HL-60 (cell line): ENCODE results near the gene MAJIN.

Experiments used
- DNase-seq, 2 experiments: peaks; one replicate each; pipeline ENCODE4 v3.0.0-alpha.2; 2010 to 2020; ENCODE audit warnings: low read depth in 1 of 2, low spot score in 1 of 2
- H3K27ac ChIP-seq: fragments of 250-450 bp; sonication (Bioruptor Pico); replicated peaks from 2 replicates; pipeline ENCODE4 v1.5.1; 2020; ENCODE audit warnings: mild to moderate bottlenecking, moderate library complexity
- H3K27me3 ChIP-seq: fragments of 250-450 bp; sonication (Bioruptor Pico); 2 replicates; pipeline ENCODE4 v1.5.1; 2021; ENCODE audit warnings: mild to moderate bottlenecking, moderate library complexity; ENCODE audit not compliant: insufficient read depth, poor library complexity, severe bottlenecking
- H3K4me3 ChIP-seq: replicated peaks from 2 replicates; pipeline ENCODE4 v1.5.1; 2011; ENCODE audit warnings: mild to moderate bottlenecking, control low read depth, low read length; ENCODE audit not compliant: insufficient read depth
- GABPA ChIP-seq: IDR thresholded peaks from 2 replicates; pipeline ENCODE4 v1.6.1; 2012; ENCODE audit warnings: low read depth
- POLR2AphosphoS5 ChIP-seq: IDR thresholded peaks from 2 replicates; pipeline ENCODE4 v1.6.1; 2012; ENCODE audit warnings: low read depth
- SPI1 ChIP-seq: IDR thresholded peaks from 2 replicates; pipeline ENCODE4 v1.6.1; 2012; ENCODE audit warnings: low read depth, mild to moderate bottlenecking, borderline replicate concordance
- TF ChIP-seq, protein P1 (sequence below): IDR thresholded peaks from one replicate; pipeline ENCODE4 v1.5.1; 2011; ENCODE audit warnings: low read length, control low read depth, inconsistent platforms; ENCODE audit not compliant: insufficient read depth
- TF ChIP-seq, protein P2 (sequence below): IDR thresholded peaks from 2 replicates; pipeline ENCODE4 v1.6.1; 2012; ENCODE audit warnings: low read depth; ENCODE audit not compliant: insufficient replicate concordance

The MAJIN gene

DNA sequence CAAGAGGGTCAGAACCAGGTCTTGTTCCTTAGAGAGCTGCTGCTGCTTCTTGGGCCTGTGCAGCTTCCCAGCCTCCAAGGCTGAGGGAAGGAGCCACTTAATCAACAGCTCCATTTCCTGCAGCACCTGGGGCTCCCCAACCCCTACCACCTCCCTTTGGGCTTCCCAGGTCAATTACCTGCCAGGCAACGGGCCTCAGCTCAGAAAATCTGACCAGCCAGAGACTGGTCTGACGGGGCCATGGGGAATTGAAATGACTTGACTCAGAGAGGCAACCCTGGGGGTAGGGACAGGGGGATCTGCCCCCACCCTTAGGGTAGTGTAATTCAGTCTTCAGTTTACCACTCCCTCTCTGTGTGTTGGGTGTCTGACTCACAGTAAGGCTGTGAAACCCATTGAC, 4.7 kb upstream of the MAJIN start:
- Histone ChIP-seq H3K27ac (no peak overlapping the region), H3K27me3 (peaks cover 7% of the 10 kb centered on the region), H3K4me3 (no peak overlapping the region)
- no peak for TF ChIP-seq GABPA
- TF ChIP-seq, protein P1, sequence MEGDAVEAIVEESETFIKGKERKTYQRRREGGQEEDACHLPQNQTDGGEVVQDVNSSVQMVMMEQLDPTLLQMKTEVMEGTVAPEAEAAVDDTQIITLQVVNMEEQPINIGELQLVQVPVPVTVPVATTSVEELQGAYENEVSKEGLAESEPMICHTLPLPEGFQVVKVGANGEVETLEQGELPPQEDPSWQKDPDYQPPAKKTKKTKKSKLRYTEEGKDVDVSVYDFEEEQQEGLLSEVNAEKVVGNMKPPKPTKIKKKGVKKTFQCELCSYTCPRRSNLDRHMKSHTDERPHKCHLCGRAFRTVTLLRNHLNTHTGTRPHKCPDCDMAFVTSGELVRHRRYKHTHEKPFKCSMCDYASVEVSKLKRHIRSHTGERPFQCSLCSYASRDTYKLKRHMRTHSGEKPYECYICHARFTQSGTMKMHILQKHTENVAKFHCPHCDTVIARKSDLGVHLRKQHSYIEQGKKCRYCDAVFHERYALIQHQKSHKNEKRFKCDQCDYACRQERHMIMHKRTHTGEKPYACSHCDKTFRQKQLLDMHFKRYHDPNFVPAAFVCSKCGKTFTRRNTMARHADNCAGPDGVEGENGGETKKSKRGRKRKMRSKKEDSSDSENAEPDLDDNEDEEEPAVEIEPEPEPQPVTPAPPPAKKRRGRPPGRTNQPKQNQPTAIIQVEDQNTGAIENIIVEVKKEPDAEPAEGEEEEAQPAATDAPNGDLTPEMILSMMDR, result no peak
- no peak for TF ChIP-seq SPI1
- TF ChIP-seq, protein P2, sequence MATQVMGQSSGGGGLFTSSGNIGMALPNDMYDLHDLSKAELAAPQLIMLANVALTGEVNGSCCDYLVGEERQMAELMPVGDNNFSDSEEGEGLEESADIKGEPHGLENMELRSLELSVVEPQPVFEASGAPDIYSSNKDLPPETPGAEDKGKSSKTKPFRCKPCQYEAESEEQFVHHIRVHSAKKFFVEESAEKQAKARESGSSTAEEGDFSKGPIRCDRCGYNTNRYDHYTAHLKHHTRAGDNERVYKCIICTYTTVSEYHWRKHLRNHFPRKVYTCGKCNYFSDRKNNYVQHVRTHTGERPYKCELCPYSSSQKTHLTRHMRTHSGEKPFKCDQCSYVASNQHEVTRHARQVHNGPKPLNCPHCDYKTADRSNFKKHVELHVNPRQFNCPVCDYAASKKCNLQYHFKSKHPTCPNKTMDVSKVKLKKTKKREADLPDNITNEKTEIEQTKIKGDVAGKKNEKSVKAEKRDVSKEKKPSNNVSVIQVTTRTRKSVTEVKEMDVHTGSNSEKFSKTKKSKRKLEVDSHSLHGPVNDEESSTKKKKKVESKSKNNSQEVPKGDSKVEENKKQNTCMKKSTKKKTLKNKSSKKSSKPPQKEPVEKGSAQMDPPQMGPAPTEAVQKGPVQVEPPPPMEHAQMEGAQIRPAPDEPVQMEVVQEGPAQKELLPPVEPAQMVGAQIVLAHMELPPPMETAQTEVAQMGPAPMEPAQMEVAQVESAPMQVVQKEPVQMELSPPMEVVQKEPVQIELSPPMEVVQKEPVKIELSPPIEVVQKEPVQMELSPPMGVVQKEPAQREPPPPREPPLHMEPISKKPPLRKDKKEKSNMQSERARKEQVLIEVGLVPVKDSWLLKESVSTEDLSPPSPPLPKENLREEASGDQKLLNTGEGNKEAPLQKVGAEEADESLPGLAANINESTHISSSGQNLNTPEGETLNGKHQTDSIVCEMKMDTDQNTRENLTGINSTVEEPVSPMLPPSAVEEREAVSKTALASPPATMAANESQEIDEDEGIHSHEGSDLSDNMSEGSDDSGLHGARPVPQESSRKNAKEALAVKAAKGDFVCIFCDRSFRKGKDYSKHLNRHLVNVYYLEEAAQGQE, result no peak
- no peak for TF ChIP-seq POLR2AphosphoS5
- no peak for DNase-seq

DNA sequence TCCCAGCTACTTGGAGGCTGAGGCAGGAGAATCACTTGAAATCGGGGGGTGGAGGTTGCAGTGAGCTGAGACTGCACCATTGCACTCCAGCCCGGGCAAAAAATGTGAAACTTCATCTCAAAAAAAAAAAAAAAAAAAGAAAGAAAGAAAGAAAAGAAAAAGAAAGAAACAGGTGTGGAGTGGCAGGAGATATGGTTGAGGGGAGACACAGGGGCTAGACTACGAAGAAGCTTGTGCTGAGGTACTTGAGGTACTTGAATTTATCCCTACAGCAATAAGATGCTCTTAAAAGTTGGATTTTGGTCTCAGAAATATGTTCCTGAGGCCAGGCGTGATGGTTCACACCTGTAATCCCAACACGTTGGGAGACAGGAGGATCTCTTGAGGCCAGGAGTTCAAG, 2.2 kb upstream of the MAJIN start:
- H3K27me3 ChIP-seq, result peaks cover 9% of the 10 kb centered on the region
- H3K27ac ChIP-seq, result no peak overlapping the region
- DNase-seq, result no peak
- TF ChIP-seq, protein P2, result no peak
- no peak for TF ChIP-seq SPI1
- TF ChIP-seq, protein P1, result no peak
- TF ChIP-seq GABPA, result no peak
- no peak for TF ChIP-seq POLR2AphosphoS5
- no peak overlapping the region for H3K4me3 ChIP-seq

DNA sequence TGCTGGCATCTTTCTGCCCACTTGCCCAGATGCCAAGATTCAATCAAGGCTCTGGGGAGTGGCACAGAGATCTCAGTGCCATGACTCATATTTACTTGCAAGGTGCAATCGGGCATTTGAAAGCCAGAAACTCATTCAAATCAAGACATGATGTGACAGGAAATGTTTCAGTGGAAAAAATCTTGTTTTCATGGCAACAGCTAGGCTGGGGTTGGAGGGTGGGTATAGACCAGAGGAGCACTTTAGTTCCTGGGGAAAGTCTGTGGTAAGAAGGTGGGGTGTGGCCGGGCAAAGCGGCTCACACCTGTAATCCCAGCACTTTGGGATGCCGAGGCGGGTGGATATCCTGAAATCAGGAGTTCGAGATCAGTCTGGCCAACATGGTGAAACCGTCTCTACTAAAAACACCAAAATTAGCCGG, 1.2 kb downstream of the MAJIN start:
- Histone ChIP-seq H3K27ac (no peak overlapping the region), H3K4me3 (no peak overlapping the region), H3K27me3 (peaks cover 9% of the 10 kb centered on the region)
- DNase-seq, result no peak
- TF ChIP-seq, protein P2, result no peak
- TF ChIP-seq, protein P1, result no peak
- TF ChIP-seq SPI1 (no peak), POLR2AphosphoS5 (no peak)
